GM19240 (cell line): ENCODE results near the gene NRXN3.

ENCODE experiments used
- DNase-seq: peaks from one replicate; pipeline ENCODE4 v3.0.0; 2011; ENCODE audit warnings: low spot score; ENCODE audit not compliant: insufficient read length

Gene NRXN3

GRCh38 chr14:79278798-79279644 is 1108.8 kb downstream of the NRXN3 start:
- DNase-seq = no peak

GRCh38 chr14:79279645-79280597 is 1109.7 kb downstream of the NRXN3 start:
- no peak for DNase-seq

- no peak for DNase-seq
These were observed 1111.3 kb downstream of the NRXN3 start for GRCh38 chr14:79281244-79282152.

DNA sequence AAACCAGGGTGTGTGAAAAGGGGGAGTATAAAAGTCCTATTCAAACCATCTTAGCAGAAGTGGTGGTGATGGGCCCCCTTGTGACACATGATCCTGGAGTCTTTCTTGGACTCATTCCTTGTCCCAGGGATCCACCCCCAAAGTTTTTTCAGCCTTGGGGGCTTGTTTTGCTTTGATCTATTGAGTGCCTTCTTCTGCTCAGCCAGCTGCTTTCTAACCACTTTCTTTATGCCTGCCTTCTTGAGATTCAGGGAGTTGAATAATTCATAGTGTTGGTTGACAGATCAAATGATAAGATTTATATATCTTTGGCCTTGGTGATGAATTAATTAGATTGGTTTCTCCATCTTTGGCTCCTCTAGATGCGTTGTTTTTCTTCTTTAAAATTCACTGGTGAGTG is 1114.4 kb downstream of the NRXN3 start:
- no peak for DNase-seq

DNA sequence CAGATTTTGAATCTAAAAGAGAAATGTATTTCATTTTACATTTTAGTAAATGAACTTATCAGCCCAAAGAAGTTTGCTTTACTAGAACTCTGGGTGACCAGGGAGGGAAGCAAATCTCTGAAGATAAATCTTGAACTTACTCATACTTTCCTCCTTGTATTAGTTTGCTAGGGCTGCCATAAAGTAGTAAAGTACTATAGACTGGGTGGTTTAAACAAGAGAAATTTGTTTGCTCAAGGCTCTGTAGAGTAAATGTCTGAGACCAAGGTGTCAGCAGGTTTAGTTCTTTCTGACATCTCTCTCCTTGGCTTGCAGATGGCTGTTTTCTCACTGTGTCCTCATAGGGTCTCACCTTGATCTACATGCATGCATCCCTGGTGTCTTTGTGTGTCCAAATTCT is 1115.1 kb downstream of the NRXN3 start:
- DNase-seq = no peak

GRCh38 chr14:79287976-79288375 is 1117.8 kb downstream of the NRXN3 start:
- no peak for DNase-seq

DNA sequence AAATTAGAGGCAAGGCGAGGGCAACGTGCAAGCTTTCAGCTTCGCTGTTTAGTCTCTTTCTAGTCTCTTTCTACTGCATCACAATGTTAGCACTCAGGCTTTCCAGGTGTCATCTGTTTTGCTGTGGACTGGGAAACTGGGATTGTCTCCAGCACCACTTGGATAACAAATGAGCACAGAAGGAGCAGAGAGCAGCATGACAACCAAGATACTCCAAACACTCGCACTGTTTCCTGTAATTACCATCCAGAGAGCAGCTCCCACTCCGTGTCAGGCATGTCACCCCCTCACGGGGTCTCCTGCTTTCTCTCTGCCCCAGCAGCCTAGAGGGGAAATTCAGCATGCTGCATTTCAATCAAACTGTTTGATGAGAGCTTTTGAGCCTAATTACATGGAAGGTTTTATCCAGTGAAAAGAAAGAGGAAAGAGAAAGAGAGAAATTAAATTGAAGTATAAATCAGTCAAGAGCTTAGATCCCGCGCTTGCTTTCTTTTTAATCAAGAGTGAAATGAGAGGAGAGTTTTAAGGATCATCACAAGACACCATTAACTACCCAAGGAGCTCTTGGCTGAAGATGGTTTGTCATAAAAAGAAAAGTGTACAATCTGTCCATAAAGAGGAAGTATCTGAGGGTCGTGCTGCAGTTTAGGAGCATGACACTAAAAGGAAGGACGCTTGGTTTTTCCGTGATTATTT is 1123.5 kb downstream of the NRXN3 start:
- DNase-seq = no peak

- DNase-seq = no peak
These were observed 1124.3 kb downstream of the NRXN3 start for GRCh38 chr14:79294499-79294898.

DNA sequence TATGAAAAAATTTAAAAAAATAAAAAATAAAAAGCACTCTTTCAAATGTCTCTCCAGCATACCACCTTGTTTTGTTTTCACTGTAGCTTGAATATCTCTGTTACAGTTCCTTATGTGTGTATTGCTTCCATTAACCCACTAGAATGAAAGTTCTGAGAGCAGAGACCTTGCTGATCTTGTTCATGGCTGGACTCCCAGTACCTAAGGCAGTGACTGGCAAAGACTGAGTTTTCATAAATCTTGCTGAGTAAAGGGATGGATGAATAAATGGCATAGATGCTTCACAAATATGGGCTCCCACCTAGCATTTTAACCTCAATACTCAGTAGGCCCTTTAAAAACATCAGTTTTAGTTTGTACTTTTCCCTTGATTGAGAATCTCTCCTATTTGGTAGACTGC is 1125.2 kb downstream of the NRXN3 start:
- DNase-seq = no peak

- DNase-seq = no peak
These were observed 1128.2 kb downstream of the NRXN3 start for GRCh38 chr14:79298373-79298772.

DNA sequence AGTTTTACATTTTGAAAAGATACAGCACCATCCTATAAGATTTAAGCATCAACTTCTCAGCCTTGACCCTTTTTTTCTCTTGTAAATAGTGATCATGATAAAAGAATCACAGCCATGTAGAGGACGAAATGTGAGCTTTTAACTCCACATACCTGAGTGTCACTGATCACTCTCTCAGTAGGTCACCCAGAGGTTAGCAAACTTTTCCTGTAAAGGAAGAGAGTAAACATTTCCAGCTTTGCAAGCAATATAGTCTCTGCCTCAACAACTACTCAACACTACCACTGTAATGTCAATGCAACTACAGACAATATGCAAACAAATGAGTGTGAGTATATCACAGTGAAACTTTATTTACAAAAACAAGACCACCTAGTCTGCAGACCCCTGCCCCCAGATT is 1129.0 kb downstream of the NRXN3 start:
- no peak for DNase-seq

- no peak for DNase-seq
These were observed 1134.1 kb downstream of the NRXN3 start for GRCh38 chr14:79304279-79304678.

GRCh38 chr14:79306546-79306945 is 1136.4 kb downstream of the NRXN3 start:
- DNase-seq = no peak

GRCh38 chr14:79318371-79318770 is 1148.2 kb downstream of the NRXN3 start:
- DNase-seq = no peak

DNA sequence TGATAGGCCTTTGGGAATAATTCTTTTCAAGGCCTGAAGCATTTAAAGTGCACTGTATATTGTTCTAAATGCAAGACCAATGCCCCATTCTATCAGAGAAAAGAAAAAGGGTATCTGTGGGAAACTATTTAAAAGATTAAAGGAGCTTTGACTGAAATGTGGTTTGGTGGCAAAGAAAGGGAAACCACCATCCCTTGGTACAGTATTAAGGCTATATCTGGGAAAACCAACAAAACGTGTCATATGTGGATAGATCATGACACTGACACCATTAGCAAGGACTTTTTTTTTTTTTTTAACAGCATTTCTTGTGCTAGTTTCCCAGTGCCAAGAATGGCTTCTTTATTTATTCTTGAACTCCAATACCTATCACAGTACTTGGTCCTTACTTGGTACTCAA is 1150.4 kb downstream of the NRXN3 start:
- no peak for DNase-seq

GRCh38 chr14:79321070-79321469 is 1150.9 kb downstream of the NRXN3 start:
- DNase-seq = no peak

DNA sequence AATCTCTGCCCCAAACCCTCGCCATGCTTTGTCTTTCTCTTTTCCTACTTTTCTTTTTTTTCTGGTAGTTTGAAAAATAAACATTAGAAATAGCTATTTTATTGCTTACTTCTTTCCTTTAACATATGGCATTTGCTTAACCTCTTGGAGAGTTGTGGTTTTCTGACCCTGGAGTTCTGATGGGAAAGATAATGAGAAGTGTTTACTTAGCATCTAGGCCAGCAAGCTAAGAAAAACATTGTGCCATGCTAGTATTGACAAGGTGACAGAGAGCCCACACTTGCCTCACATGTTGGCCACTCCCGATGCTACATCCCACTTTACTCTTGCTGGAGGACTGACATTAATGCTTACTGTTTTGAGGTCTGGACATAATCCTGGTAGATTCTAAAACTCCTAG is 1154.9 kb downstream of the NRXN3 start:
- DNase-seq = no peak

GRCh38 chr14:79325557-79325956 is 1155.4 kb downstream of the NRXN3 start:
- DNase-seq = no peak

DNA sequence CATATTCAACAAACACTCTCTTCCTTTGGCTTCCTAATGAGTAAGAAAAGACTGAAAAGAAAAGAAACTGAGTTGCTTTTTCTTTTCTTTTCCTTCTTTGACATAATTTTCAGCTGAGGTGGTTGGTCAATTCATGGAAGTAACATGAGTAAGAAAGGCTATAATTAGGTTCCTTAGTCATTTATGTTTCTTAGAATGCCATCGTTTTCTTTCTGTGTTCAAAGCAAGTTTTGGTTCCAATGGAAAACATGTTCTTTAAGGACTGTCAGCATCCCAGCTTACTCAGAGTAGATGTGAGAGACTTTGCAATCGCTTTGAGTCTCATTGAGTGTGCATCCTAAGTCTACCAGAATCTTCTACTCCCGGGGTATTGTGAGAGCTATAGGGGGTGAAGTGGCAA is 1158.7 kb downstream of the NRXN3 start:
- DNase-seq = no peak

DNA sequence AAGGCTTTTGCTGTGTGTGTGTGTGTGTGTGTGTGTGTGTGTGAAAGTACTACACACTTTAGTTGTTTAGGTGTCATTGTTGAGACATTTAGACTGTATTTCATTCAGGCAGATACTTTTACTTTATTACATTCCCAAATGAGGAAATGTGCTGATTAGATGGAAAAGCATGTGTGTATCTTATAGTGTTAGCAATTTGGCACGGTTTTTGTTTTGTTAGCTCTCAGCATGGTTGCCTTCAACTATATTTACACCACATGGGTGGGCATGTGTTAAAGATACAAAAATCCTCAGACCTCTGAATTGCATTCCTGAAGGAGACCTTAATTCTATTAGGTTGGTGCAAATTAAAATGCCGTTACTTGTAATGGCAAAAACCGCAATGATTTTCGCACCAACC is 1161.7 kb downstream of the NRXN3 start:
- no peak for DNase-seq
